Activated CD8-positive, alpha-beta memory T cell treated with anti-CD3 and anti-CD28 coated beads for 36 hours (primary cell): ENCODE results near the gene CFAP100. TPM values are rescaled to one million over a fixed set of nuclear protein-coding genes. Genes with fewer than 3 reads are reported as not detected.

Experiments used
- CTCF ChIA-PET: fragments of 350-600 bp; sonication (Branson Sonifier 250); formaldehyde crosslinking; loops from one replicate; lab custom pipeline; 2021; ENCODE audit warnings: antibody characterized with exemption; lab: Charles Lee
- POLR2A ChIA-PET: fragments of 350-600 bp; sonication (Branson Sonifier 250); formaldehyde crosslinking; loops from one replicate; lab custom pipeline; 2021; ENCODE audit warnings: antibody characterized with exemption; lab: Charles Lee
- total RNA-seq, 2 experiments: library from RNA; stranded (reverse); gene quantifications; one replicate each; pipeline ENCODE4 v1.2.3, GENCODE V29; 2021

The CFAP100 gene
- total RNA-seq, 2 experiments from 2014 or later = not detected

GRCh38 chr3:126482503-126483255, 88.0 kb downstream of the CFAP100 start:
- ChIA-PET POLR2A (no interaction called here), CTCF (interaction anchor here (1.3 kb wide), 1 partner anchor 349 kb away, joined by 3 read pairs; no protein-coding TSS in a partner anchor)

GRCh38 chr3:126483321-126483761, 88.6 kb downstream of the CFAP100 start:
- CTCF ChIA-PET = no interaction called here

GRCh38 chr3:126484148-126484547, 89.4 kb downstream of the CFAP100 start:
- CTCF ChIA-PET = no interaction called here
- POLR2A ChIA-PET = no interaction called here

More at GRCh38 chr3:126483321-126483761, 88.6 kb downstream of the CFAP100 start:
- POLR2A ChIA-PET = no interaction called here

- POLR2A ChIA-PET = no interaction called here
- CTCF ChIA-PET = interaction anchor here (1.0 kb wide), 1 partner anchor 12 kb away, joined by 3 read pairs; no protein-coding TSS in a partner anchor
Observed at GRCh38 chr3:126484662-126485061, 90.0 kb downstream of the CFAP100 start.

GRCh38 chr3:126485176-126485897, 90.6 kb downstream of the CFAP100 start:
- POLR2A ChIA-PET = no interaction called here
- CTCF ChIA-PET = interaction anchor here (1.0 kb wide), 1 partner anchor 11 kb away, joined by 3 read pairs; no protein-coding TSS in a partner anchor

GRCh38 chr3:126485956-126486355, 91.2 kb downstream of the CFAP100 start:
- ChIA-PET CTCF (interaction anchor here (1.0 kb wide), 1 partner anchor 11 kb away, joined by 3 read pairs; no protein-coding TSS in a partner anchor), POLR2A (no interaction called here)

Other genes with a start within 250 kb of the CFAP100 start
- gene ALDH1L1, start 214.3 kb upstream of the CFAP100 start, total RNA-seq = not detected
- under 1 TPM; 0.34 to 0.42 TPM for gene KLF15, start 37.5 kb upstream of the CFAP100 start, total RNA-seq
- gene ZXDC, start 81.0 kb downstream of the CFAP100 start, total RNA-seq = 10 to 100 TPM; 20.5 to 21.8 TPM
- gene UROC1, start 122.9 kb downstream of the CFAP100 start, total RNA-seq = not detected
- not detected for gene CHST13, start 129.2 kb downstream of the CFAP100 start, total RNA-seq
- not detected for gene C3orf22, start 164.0 kb downstream of the CFAP100 start, total RNA-seq